ENCODE results near the gene RETREG3. TPM values are rescaled to one million over a fixed set of nuclear protein-coding genes. Genes with fewer than 3 reads are reported as not detected.
"Not testable (repeated sequence)": the region's sequence is repeated elsewhere in the genome, so short reads cannot be mapped to it uniquely, and the experiment has no call there.

The RETREG3 gene
- polyA plus RNA-seq, 2 of the 4 experiments (the other 2 are of a cell fraction): 24.2 to 28.3 TPM

DNA sequence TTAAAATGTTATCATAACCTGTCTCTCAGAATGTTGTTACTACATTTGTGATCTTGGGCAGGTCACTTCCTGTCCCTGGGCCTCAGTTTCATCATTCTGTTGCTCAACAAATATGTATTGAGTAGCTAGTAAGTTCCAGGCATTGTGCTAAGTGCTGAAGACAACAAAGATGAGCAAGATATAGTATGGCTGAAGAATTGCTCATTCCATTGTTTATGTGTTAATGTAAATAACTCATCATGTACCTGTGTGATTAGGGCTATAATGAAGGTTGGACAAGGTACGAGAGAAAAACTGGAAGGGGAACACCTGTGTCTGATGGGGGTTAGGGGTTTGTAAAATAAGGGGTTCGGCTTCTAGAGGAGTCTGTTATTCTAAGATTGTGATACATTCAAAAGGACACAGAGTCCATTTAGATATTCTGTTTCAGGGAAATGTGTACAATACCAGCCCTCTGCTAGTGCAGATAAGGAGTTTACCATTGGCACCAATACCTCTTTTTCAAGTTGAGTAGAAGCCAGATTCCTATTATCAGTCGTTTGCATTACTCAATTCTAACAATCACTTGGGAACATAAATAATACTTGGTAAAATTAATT is 20.3 kb upstream of the RETREG3 start (continued):
- TF ChIP-seq, protein P1, sequence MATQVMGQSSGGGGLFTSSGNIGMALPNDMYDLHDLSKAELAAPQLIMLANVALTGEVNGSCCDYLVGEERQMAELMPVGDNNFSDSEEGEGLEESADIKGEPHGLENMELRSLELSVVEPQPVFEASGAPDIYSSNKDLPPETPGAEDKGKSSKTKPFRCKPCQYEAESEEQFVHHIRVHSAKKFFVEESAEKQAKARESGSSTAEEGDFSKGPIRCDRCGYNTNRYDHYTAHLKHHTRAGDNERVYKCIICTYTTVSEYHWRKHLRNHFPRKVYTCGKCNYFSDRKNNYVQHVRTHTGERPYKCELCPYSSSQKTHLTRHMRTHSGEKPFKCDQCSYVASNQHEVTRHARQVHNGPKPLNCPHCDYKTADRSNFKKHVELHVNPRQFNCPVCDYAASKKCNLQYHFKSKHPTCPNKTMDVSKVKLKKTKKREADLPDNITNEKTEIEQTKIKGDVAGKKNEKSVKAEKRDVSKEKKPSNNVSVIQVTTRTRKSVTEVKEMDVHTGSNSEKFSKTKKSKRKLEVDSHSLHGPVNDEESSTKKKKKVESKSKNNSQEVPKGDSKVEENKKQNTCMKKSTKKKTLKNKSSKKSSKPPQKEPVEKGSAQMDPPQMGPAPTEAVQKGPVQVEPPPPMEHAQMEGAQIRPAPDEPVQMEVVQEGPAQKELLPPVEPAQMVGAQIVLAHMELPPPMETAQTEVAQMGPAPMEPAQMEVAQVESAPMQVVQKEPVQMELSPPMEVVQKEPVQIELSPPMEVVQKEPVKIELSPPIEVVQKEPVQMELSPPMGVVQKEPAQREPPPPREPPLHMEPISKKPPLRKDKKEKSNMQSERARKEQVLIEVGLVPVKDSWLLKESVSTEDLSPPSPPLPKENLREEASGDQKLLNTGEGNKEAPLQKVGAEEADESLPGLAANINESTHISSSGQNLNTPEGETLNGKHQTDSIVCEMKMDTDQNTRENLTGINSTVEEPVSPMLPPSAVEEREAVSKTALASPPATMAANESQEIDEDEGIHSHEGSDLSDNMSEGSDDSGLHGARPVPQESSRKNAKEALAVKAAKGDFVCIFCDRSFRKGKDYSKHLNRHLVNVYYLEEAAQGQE (IDR thresholded peaks at IDR 0.05): no peak
- no peak for TF ChIP-seq RCOR1 (IDR thresholded peaks at IDR 0.05; ENCODE audit: low read depth, low read length)
- TF ChIP-seq ESRRA (IDR thresholded peaks at IDR 0.05; ENCODE audit: borderline replicate concordance, low read length): no peak
- TF ChIP-seq ZSCAN20 (CRISPR knock-in tag; IDR thresholded peaks at IDR 0.05): no peak
- TF ChIP-seq, protein P2, sequence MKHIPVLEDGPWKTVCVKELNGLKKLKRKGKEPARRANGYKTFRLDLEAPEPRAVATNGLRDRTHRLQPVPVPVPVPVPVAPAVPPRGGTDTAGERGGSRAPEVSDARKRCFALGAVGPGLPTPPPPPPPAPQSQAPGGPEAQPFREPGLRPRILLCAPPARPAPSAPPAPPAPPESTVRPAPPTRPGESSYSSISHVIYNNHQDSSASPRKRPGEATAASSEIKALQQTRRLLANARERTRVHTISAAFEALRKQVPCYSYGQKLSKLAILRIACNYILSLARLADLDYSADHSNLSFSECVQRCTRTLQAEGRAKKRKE (CRISPR knock-in tag; IDR thresholded peaks at IDR 0.05; ENCODE audit: low read depth): no peak
- TF ChIP-seq SREBF2 (IDR thresholded peaks at IDR 0.05): no peak

- CTCF ChIA-PET: interaction anchor here (0.6 to 2.3 kb wide), 3 partner anchors 9 to 52 kb away, joined by 3 to 9 read pairs (median 3); no protein-coding TSS in a partner anchor
- DNase-seq (ENCODE audit: low read depth in 1 of 2, low spot score in 1 of 2); H3K27ac ChIP-seq; H3K4me2 ChIP-seq; H3K4me3 ChIP-seq; ATAC-seq; FAIRE-seq; H3K9me3 ChIP-seq: not testable (repeated sequence)
- POLR2A ChIA-PET: interaction anchor here (0.5 kb wide), 1 partner anchor 16 kb away, joined by 3 read pairs; no protein-coding TSS in a partner anchor
- peaks cover 14% of the 10 kb centered on the region for H3K4me1 ChIP-seq
- WGBS (ENCODE audit: missing lambda C conversion rate): 89% methylated on average over 6 of the region's 6 CpGs
Measured at GRCh38 chr17:42627032-42627764, 18.0 kb upstream of the RETREG3 start.

DNA sequence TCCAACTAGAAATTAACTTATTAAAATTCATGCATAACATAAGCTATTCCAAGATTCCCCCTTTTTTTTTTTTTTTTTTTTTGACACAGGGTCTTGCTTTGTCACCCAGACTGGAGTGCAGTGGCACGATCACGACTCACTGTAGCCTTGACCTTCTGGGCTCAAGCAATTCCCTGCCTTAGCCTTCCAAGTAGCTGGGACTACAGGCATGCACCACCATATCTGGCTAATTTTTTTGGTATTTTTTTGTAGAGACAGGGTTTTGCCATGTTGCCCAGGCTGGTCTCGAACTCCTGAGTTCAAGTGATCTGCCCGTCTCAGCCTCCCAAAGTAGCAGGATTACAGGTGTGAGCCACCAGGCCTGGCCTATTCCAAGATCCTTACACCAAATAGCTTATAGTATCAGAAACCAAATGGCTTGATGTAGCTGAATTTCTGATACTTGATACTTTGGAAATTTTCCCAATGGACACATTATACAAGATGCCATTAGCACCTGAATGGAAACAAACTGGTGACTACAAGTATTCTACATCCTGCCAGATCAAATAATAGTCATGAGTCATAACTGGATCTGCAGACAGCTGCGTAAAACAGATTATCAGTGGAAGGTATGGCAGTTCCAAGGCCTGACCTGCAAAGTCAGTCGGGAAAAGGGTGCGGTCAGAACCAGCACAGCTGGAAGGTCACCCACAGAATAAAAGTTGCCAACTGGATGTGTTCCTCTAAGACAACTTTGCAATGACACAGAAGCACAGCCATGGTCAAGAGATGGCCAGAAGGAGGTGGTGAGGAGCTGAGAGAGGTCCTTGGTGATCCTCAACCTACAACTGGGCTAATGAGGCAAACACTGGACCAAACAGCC is 14.8 kb upstream of the RETREG3 start:
- peak; percentile 85 to 90 for ATAC-seq
- Histone ChIP-seq H3K9me3 (no peaks in the 10 kb centered on the region), H3K4me1 (peaks cover 15% of the 10 kb centered on the region), H3K4me2 (peak overlapping the region; percentile 37), H3K4me3 (no peak overlapping the region), H3K27ac (peak overlapping the region; percentile 52 to 70; a peak in 5 of 6 replicates)
- ChIA-PET CTCF (interaction anchor here (0.7 to 4.3 kb wide), 16 partner anchors 9 to 140 kb away, joined by 3 to 25 read pairs (median 5); partner anchors contain the start of genes PLEKHH3, PSMC3IP and RAMP2), POLR2A (interaction anchor here (0.5 to 1.4 kb wide), 6 partner anchors 28 to 55 kb away, joined by 3 to 10 read pairs (median 5); partner anchors contain the start of genes PLEKHH3 and TUBG2)
- TF ChIP-seq SMC3 (IDR thresholded peaks at IDR 0.05) (0 out of 3 replicates have a peak, but pooled peaks have one; percentile 8), JUNB (IDR thresholded peaks at IDR 0.05) (peak; percentile 41; the same call in 1 of the 2 replicates), HDAC2 (IDR thresholded peaks at IDR 0.05) (no peak), NPAS2 (CRISPR knock-in tag; IDR thresholded peaks at IDR 0.05; ENCODE audit: borderline replicate concordance) (no peak), HOXB13 (CRISPR knock-in tag; IDR thresholded peaks at IDR 0.05; ENCODE audit: low read depth) (no peak), MAX (IDR thresholded peaks at IDR 0.05) (peak; percentile 46; the same call in 1 of the 2 replicates), FOSL2 (IDR thresholded peaks at IDR 0.05) (peak; percentile 30; the same call in 1 of the 2 replicates), FOSL2 (CRISPR knock-in tag; IDR thresholded peaks at IDR 0.05) (peak; percentile 86), RNF2 (IDR thresholded peaks at IDR 0.05; ENCODE audit: borderline replicate concordance, low read depth) (no peak), RAD21 (conservative IDR thresholded peaks at IDR 0.05 in 1 of 2, IDR thresholded peaks at IDR 0.05 in 1 of 2) (peak in 1 of 2 experiments; percentile 12; a peak in 2 of 5 replicates), MYC (IDR thresholded peaks at IDR 0.05; ENCODE audit: borderline replicate concordance, low read length) (no peak), EHMT2 (IDR thresholded peaks at IDR 0.05; ENCODE audit: low read depth) (0 out of 2 replicates have a peak, but pooled peaks have one; percentile 20), FOXS1 (CRISPR knock-in tag; IDR thresholded peaks at IDR 0.05) (no peak)
- TF ChIP-seq, protein P3, sequence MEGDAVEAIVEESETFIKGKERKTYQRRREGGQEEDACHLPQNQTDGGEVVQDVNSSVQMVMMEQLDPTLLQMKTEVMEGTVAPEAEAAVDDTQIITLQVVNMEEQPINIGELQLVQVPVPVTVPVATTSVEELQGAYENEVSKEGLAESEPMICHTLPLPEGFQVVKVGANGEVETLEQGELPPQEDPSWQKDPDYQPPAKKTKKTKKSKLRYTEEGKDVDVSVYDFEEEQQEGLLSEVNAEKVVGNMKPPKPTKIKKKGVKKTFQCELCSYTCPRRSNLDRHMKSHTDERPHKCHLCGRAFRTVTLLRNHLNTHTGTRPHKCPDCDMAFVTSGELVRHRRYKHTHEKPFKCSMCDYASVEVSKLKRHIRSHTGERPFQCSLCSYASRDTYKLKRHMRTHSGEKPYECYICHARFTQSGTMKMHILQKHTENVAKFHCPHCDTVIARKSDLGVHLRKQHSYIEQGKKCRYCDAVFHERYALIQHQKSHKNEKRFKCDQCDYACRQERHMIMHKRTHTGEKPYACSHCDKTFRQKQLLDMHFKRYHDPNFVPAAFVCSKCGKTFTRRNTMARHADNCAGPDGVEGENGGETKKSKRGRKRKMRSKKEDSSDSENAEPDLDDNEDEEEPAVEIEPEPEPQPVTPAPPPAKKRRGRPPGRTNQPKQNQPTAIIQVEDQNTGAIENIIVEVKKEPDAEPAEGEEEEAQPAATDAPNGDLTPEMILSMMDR (IDR thresholded peaks at IDR 0.05): peak; percentile 29; the same call in 2 of the 3 replicates
- TF ChIP-seq, protein P4, sequence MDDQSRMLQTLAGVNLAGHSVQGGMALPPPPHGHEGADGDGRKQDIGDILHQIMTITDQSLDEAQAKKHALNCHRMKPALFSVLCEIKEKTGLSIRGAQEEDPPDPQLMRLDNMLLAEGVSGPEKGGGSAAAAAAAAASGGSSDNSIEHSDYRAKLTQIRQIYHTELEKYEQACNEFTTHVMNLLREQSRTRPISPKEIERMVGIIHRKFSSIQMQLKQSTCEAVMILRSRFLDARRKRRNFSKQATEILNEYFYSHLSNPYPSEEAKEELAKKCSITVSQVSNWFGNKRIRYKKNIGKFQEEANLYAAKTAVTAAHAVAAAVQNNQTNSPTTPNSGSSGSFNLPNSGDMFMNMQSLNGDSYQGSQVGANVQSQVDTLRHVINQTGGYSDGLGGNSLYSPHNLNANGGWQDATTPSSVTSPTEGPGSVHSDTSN (IDR thresholded peaks at IDR 0.05): peak; percentile 26; the same call in 1 of the 2 replicates
- peak; percentile 84 for FAIRE-seq
- peak; percentile 80 to 86 for DNase-seq (ENCODE audit: low read depth in 1 of 2, low spot score in 1 of 2)
- 50% methylated on average over 7 of the region's 7 CpGs for WGBS (ENCODE audit: missing lambda C conversion rate)
